Measurements from ENCODE around the gene AFF3.

Gene AFF3

DNA sequence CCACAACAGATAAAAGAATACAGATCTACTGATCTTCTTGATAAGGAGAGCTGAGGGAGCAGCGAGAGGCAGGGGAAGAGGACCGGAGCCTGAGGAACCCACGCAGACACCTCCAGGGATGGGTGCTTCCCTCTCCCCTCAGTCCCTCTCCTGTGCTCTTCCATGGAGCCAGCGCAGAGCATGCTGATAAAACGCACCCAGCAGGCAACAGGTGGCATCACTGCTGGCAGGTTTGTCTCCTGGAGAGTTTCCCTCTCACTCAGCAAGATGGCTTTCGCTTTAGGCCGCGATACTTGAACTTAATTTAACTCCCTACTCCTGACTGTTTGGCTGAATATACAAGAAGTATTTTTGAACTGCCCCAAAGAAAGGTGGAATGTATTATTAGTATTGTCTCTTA lies 489.5 kb downstream of the AFF3 start:
- DNase-seq = no peak

DNA sequence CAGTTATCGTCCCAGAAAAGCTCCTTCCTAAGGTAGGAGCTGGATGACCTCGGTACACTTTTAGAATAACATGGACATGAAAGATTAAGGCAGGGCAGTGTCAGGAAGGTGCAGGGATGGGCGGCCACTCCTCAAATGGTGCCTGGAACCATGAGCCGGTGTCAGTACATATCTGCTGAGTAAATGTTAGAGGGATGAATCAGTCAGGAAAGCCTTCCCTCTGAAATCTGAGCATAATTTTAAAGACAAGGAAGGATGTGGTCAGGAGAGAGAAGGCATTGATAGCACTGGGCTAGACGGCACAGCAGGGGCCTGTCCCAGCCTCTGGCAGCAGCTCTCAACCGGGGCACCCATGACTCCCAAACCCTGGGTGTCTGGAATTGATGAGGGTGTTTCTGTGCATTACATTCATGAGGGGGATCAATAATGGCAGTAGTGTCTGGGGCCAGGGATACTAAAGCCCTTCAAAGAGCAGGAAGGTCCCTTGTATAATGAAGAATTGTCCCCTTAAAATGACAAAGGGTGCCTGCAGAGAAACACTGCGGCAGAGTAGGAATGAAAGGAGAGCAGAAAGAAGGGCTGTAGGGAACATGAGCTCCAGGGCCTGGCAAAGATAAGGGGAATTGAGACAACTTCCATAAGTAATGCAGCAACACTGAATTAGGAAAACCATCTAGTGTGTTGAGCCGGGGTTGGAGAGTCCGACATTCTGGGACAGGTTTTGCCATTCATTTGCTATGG lies 490.3 kb downstream of the AFF3 start:
- DNase-seq = no peak

DNA sequence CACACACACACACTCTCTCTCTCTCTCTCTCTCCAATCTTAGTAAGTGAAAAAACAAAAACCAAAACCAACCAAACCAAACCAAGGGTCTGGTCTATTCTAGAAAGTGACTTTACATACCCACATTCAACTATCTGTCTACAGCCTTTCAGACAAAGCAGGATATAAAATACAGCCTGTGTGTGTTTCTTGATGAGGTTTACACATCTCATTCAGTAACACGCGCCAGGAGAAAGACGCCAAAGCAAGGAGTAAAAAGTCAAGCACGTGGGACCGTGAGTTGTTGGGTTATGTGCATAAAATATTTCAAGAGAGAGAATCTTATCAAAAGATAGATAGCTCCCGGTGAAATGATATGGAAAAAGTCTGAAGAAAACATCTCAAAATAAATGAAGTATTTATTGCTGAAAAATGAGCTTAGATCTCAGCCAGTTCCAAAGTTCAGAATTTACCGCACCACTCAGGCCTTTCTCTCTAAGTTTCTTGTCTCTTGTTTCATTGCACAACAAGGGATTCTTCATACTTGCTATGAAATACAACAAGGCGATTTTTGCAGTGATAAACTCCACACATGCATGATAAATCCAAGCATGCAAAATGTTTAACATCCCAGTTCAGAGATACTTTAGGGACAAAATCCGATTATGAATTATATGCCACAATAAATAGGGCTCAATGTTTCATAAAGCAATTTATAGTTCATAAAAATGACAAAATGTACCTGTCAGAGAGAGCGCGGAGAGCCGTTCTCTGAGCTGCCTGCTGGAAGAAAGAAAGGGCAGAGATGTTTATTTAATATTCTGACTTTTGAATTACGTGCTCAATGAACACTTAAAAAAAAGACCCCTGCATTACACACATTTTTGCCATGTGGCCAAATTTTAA lies 493.2 kb downstream of the AFF3 start:
- DNase-seq = no peak

DNA sequence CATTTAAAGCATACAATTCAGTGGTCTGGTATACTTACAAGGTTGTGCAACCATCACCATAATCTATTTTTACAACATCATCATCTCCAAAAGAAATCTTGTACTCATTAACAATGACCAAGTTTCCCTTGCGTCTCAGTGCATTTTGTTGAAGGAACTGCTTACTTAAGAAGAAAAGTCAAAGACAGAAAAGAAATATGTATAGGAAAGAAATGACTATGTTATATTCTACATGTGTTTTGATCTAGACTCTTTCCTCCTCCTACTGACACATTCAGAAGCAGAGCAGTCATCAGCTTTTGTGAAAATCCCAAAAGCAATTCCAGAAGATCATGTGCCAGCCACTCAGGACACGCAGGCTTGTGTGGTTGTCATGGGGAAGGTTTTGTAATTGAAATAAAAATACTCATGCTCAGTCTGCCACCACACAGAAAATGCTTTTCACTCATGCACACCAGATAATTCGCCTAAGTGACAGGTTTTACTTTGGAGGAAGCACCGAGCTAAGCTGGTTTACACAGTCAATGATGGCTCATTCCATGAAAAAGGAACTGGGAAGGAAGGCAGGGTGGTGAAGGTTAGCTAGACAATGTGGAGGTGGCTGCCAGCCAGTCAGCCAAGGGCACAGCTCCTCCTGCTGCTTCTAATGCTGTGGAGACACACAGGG lies 494.1 kb downstream of the AFF3 start:
- no peak for DNase-seq

DNA sequence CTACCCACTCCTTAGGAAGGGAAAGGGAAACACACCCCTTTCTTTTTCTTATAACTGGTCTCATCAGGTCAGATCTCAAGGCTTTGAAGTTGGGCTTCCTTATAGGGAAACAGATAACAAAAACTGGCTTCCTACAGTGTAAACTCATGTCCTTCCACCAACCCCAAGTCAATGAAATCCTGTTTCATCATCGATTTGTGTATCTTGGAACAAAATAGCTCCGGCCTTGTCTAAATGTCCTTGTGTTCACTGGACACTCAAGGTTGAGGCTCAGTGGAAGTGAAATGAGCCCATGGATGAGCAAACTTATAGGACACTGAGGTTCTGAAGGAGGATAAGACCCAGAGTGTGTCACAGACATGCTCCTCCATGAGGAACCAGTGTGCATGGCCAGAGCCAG lies 496.4 kb downstream of the AFF3 start:
- DNase-seq = no peak

DNA sequence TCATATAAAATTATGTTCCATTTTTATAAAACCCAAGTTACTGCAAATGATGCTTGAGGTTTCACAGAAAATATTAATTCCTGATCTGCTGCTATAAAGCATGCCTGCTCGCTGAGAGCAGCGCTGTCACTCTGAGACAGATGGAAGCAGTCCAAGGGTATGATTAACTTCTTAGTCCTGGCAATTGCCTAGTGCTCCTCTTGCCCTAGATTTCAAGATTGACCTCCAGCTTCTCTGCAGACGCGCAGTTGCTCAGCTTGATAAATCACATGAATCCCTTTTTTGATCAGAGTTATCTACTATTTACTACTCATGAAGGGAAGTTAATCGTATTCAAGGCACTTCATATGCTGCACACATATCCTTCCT lies 498.0 kb downstream of the AFF3 start:
- DNase-seq = no peak

DNA sequence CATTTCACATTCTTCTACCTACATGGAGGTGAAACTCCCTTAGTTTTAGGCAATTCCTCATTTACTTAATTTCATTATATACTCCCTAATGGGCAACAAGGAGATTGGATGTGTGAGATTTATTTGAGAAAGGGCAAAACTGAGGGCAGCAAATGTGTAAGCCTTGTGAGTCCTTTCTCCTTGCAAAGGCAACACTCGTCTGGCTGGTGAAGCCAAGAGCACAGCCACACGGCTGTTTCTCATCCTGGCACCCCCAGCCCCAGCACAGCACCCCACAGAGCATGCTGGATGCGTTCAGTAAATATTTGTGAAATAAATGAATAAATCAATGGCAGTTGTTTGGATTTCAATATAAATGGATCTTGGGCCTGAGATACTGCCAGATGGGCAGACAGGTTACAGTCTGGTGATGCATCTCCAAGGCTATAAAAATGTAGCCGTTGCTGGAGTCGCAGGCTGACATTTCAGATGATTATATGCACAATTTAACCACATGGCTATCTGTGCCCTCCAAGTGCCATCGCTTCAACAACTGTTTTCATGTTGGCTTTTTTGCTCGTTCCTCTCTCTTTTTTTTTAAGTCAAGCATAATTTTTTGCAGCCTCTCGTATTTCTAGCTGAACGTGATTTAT lies 498.5 kb downstream of the AFF3 start:
- no peak for DNase-seq

DNA sequence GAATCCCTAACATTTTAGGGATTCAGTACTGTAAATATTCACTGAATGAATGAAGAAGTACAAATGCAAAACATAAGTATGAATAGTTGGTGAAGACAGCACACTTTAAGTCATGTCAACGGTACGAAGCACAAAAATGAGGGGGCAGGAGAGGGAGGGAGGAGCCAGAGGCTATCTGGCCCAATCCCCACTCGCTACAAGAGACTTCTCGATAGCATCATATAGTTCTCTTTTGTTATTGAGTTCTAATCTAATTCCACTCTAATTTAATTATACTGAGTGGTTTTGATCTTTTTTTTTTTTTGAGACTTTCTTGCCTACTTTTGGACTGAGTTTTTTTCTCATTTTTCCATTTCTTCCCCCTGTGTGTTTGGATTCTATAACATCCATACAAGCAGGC lies 500.4 kb downstream of the AFF3 start:
- no peak for DNase-seq

DNA sequence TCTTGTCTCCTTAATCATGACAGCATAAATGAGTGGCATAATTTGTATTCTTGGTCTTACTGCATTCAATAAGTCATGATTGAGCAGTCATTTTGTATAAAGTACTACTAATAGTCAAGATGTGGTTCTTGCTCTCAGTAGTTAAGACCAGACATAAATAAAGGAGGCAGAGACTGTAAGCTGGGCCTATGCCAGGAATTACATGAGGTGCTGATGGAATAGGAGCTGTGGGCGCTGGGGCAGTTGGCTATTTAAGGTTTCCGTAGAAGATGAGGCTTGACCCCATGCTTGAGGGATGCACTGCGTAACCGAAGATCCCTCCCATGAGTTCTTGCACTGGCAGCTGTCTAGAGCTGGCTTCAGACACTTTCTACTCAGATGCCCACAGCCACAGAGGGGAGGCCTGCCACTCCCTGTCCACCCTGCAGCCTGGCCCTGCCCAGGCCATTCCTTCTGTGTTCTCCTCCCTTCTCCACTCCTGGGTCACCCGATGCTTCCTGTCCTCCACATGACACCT lies 501.7 kb downstream of the AFF3 start:
- DNase-seq = no peak

DNA sequence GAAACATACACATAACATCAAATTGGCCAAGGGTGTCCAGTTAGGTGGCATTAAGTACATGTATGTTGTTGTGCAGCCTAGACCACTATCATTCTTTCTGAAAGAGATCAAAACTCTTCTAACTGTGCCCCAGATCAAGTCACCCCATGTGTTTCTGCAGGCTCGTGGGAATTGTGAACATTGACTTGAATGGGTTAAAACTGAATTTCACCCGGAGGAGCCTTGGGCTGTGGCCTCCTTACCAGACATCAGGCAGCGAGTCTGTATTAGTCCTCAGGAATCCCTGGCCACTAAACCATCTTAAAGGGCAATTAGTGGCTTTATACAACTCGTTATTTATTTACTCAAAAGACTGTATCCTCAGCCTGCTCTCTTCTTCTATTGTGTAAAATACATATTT lies 503.6 kb downstream of the AFF3 start:
- no peak for DNase-seq

DNA sequence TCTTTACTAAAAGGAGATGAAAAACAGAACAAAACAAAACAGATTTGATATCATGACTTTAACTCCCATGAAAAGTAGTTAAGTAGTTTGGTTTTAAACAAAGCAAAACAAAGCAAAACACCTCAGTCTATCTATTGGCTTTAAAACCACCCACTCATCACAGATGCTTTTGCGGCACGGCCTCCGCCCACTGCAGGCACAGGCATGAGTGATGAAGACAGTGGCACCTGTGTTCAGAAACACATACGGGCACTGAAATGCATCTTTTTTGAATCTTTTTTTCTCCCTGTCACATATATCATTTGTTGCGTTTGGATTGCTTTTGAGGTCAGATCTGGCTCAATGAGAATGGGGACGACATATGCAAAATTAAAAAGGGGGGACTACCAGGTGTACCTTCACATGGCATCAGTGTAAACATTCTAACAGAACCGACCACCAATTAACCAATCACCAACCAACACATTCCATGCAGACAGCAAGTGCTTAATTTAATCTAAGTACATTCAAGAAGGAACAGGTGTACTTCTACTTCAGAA lies 505.2 kb downstream of the AFF3 start:
- no peak for DNase-seq

DNA sequence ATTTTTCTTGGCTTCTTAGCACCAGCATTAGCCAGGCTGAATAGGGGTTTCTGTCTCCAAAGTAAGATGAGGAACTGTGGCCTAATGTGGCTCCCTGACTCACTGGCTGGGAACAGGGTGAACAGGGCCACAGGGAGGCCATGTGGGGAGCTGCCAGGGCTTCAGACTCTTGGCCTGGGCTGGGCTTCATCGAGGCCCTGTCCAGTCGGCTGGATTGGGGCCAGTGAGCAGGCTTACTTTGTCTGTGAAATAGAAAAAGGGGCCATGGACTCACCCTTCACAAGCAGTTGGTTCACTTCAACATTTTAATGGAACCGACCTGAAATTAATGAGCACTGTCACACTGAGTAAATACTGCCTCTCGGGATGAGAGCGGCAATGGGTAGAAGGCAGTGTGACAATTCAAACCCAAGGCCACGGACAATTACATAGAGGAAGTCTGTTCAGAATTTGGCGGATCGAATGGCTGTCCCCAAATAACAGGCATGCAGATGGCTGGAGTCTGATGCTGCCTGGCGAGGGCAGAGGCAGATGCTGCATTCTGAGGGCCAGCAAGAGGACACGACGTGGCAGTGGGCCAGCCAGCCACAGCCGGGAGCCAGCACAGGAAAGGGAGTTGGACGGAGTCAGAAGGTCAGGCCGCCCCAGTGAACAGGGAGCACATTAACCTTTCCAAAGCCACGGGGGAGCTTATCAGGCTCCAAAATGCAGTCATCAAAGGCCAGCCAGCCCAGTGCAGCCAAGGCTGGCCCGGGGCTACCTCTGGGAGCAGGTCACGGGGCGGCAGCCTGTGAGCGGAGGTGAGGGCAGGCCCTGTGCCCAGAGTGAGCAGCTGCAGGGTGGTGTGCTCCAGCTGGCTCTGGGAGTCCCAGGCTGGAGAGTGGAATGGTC lies 506.0 kb downstream of the AFF3 start:
- no peak for DNase-seq

DNA sequence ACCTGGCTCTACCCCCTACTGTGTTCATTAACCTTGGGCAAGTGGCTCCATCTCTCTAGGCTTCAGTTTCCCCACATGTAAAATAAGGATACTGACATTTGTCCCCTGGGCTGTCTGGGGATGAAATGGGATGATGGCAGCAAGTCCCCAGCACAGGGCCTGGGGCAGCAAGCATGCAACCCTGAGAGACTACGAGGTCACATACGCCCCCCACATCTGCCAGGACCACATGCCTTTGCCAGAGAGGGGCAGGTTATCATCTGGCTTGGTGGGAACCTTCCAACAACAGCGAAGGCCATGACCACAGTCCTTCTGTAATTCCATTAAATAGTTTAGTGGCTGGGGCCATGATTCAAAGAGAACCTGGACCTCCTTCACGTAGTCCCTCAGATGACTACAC lies 506.7 kb downstream of the AFF3 start:
- DNase-seq = no peak

DNA sequence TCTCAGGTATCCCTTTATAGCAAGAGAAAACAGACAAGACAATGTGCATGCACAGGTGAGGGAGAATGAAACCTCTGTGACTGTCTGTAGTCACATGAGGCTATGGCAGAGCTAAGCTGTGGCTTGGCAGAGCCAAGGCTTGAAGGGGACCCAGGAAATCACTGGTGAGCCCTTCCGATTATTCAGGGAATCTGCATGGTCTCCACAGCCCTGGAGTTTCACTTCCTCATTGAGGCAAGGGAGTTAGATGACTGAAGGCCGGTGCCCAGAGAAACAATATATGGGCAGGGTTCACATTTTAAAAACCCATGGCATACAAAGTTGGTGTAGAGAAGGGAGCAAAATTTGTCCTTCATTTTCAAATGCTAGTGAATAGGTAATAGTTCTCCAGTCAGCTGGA lies 508.2 kb downstream of the AFF3 start:
- no peak for DNase-seq

DNA sequence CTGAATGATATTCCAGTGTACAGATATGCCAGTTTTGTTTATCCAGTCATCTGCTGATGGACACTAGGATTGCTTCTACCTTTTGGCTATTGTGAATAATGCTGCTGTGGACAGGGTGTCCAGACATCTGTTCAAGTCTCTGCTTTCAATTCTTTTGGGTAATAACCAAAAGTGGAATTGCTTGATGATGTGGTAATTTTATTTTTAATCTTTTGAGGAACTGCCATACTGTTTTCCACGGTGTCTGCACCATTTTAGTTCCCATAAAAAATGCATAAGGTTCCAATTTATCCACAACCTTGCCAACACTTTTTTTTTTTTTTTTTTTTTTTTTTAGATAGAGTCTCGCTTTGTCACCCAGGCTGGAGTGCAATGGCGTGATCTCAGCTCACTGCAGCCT lies 510.7 kb downstream of the AFF3 start:
- DNase-seq = no peak

DNA sequence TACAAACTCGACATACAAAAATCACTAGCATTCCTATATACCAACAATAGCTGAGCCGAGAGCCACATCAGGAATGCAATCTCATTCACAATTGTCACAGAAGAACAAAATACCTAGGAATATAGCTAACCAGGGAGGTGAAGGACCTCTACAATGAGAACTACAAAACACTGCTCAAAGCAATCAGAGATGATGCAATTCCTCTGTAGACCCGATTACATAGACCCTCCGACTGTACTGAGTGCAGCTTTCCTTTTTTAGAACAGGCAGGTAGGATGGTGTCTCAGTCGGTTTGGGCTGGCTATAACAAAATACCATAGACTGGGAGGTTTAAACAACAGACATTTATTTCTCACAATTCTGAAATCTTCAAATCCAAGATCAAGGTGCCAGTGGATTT lies 513.1 kb downstream of the AFF3 start:
- DNase-seq = no peak

DNA sequence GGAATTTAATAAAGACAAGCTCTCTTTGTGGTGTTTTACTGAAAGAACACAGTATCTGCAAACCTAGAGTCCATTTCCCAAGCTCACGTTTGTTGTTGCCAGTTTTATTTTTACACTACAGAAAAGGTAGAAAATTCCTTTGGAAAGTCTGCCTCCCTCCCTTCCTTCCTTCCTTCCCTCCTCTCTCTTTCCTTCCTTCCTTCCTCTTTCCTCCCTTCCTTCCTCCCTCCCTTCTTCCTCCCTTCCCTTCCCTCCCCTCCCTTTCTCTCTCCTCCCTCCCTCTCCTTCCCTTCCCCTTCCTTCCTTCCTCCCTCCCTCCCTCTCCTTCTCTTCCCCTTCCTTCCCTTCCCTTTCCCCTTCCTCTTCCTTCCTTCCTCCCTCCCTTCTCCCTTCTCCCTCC lies 516.2 kb downstream of the AFF3 start:
- DNase-seq = no peak

DNA sequence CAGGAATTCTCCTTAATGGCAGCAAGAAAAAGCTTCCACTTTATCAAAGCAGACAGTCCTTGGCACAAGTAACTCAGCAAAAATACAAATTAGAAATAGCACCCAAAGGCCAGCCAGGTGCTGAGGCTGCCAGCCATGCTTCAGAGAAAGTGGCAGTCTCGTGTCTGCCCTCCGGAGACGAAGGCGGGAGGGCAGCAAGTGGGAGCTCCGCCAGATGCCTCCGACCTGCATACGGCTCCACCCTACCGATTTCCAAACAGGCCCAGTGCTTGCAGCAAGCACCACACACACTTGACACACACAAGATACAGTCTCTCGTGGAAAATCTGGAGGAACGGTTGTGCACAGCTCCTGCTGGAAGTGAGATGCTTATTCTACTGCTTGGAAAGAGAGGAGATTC lies 517.7 kb downstream of the AFF3 start:
- DNase-seq = no peak

DNA sequence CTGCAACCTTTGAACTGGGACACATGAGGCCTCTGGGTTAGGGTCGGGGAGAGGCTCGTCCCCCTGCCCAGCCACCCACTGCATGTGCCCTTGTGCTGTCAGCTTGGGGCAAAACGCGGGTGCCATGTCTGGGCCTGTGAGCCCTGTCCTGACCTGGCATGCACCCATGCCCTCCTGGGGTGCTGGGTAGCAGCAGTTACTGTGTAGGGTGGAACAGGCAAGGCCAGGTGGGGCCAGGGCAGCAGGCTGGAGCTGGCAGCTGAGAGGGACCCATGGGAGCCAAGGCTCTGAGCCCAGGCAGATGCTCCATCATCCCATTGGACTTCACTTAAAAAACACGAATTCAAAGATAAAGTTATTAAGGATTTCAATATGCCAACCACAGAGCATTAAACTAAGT lies 518.8 kb downstream of the AFF3 start:
- DNase-seq = no peak

DNA sequence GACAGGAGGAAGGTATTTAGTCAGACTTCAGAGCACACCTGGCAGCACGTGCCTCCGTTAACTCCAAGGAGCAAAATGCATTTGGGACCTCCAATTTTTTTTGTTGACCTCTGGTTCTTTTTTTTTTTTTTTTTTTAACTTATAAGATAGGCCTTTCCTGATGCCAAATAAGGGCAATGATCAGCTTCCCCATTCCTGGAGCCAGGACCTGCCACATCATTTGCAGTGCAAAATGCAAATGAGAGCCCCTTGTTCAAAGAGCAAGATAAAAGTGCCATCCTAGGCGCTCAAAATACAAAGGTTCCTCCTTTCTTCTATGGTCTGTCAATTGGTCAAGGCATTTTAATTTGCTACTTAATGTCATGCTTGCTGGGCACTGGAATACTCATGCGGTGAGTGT lies 519.4 kb downstream of the AFF3 start:
- no peak for DNase-seq

DNA sequence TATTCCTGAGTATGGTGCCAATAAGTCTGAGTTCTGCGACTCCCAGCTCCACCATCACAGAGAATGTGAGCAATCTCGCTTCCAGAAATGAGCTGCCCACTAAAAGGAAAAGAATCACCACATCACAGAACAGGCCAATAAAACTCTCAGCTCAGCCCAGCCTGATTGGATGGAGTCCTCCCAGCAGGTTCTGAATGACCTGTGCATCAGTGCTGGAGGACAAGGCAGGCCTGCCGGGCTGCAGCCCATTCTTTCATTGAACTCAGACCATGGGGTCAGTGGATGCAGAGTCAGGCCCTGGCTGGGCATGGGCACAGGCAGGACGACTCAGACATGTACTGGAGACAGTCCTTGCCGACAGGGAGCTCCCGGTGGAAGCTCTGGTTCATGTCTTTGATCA lies 519.9 kb downstream of the AFF3 start:
- no peak for DNase-seq

DNA sequence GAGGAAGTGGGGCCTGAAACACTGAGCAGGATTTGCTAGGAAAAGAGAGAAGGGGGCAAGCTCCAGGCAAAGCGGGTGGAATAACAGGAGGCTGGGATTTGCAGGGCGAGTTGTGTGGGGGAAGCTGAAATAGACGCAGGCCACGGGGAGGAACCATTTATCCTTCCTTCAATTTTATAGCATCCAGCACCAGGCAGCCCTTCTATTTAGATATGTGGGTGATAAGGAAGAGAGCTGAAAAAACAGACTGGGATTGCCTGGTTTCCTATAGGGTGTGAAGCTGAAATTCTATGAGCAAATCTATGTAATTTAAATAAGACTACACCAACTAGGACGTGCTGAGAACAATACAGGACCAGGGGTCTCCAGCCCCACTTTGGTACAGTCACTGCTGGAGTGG lies 520.6 kb downstream of the AFF3 start:
- DNase-seq = no peak
